ENCODE data around the gene BHLHA15. TPM values are rescaled to one million over a fixed set of nuclear protein-coding genes. Genes with fewer than 3 reads are reported as not detected.

BHLHA15 gene
- total RNA-seq, 1 experiment from 2014 or later = 1.8 TPM

- H3K27me3 Mint-ChIP-seq (ENCODE audit: unreplicated experiment) = no peaks in the 10 kb centered on the region
- H3K4me3 Mint-ChIP-seq (ENCODE audit: low read depth, unreplicated experiment) = no peak overlapping the region
- DNase-seq = no peak
- intact Hi-C loops (cut with micrococcal nuclease; ENCODE audit: unreplicated experiment) = no loop called here
- no peaks in the 10 kb centered on the region for H3K9me3 Mint-ChIP-seq (ENCODE audit: low read depth, unreplicated experiment)
- peaks cover under 1% of the 10 kb centered on the region for H3K36me3 Mint-ChIP-seq (ENCODE audit: insufficient read depth, unreplicated experiment)
- H3K27ac Mint-ChIP-seq (ENCODE audit: unreplicated experiment) = no peak overlapping the region
- H3K4me1 Mint-ChIP-seq (ENCODE audit: low read depth, unreplicated experiment) = no peaks in the 10 kb centered on the region
- BruUV-seq (replicated peaks) = no TSS peak
- TF ChIP-seq CTCF (IDR thresholded peaks at IDR 0.05; ENCODE audit: unreplicated experiment) = no peak
- CTCF ChIA-PET = no interaction called here
Measured at GRCh38 chr7:98257701-98258100, 46.5 kb downstream of the BHLHA15 start.

Other genes starting within 250 kb of the BHLHA15 start
- gene OCM2, start 221.2 kb upstream of the BHLHA15 start, total RNA-seq (2022) = not detected in 2 replicates
- 28.6 and 29.9 TPM in 2 replicates for gene LMTK2, start 104.6 kb upstream of the BHLHA15 start, total RNA-seq (2022)
- gene TECPR1, start 40.8 kb downstream of the BHLHA15 start, total RNA-seq (2022) = 12.9 and 13.2 TPM in 2 replicates
- gene BRI3, start 70.2 kb downstream of the BHLHA15 start, total RNA-seq (2022) = 101 and 124 TPM in 2 replicates
- 55.8 and 63.8 TPM in 2 replicates for gene BAIAP2L1, start 189.7 kb downstream of the BHLHA15 start, total RNA-seq (2022)